GM23248 (cell line): Measurements from ENCODE around the gene XIRP2.

Experiments used
- EZH2 ChIP-seq: fragments of 200-600 bp; sonication (generic); IDR thresholded peaks from 2 replicates; pipeline ENCODE4 v1.6.1; 2018; ENCODE audit warnings: antibody characterized with exemption, mild to moderate bottlenecking; ENCODE audit not compliant: insufficient read depth, poor library complexity, severe bottlenecking
- EZH2phosphoT487 ChIP-seq: fragments of 200-600 bp; sonication (generic); IDR thresholded peaks from 2 replicates; pipeline ENCODE4 v1.6.1; 2018; ENCODE audit warnings: antibody characterized with exemption, moderate library complexity, mild to moderate bottlenecking, low read depth; ENCODE audit not compliant: insufficient read depth

GRCh38 chr2:167104691-167105090 is 216.4 kb downstream of the XIRP2 start:
- TF ChIP-seq EZH2phosphoT487 (no peak), EZH2 (no peak)
